ENCODE data around the gene OBSL1. TPM values are rescaled to one million over a fixed set of nuclear protein-coding genes. Genes with fewer than 3 reads are reported as not detected.

The OBSL1 gene
- total RNA-seq, 6 donors from 2014 or later, result 38.2 to 303 (median 67.4) TPM

DNA sequence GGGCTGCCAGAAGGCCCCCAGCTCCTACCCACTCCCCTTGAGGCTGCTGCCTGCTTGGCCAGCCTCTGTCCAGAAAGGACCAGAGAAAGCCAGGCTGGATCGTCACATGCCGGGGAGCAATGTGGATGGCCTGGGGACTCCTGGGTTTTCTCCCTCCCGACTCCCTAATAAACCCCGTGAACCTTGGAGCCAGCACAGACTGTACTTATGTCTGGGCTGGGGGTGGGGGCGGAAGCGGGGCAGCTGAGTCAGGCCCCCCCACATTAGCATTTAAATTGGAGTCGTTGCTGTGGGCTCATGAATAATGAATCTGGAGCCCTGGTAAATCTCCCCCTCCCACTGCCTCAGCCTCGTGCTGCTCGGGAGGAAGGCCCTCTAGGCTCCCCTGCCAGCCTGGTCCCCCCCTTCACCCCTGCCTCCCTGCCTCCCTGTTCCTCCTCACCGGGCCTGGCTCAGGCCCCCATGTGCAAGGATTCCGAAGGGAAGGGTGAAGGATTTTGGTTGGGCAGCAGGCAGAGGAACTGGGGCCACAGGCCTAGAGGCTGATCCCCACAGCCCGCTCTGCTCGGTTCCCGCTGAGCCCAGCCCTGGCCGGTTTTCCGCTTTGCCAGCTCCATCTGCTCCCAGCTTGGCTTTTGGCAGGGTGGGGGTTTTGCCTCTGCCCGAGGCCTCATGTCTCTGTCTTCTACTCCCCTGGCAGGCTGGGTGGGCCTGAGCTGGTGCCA is 64.4 kb downstream of the OBSL1 start:
- DNase-seq (peak in 1 of 2 donors; percentile 63), ATAC-seq (ENCODE audit: low FRiP score in 2 of 2) (no peak)
- TF ChIP-seq, protein P1, sequence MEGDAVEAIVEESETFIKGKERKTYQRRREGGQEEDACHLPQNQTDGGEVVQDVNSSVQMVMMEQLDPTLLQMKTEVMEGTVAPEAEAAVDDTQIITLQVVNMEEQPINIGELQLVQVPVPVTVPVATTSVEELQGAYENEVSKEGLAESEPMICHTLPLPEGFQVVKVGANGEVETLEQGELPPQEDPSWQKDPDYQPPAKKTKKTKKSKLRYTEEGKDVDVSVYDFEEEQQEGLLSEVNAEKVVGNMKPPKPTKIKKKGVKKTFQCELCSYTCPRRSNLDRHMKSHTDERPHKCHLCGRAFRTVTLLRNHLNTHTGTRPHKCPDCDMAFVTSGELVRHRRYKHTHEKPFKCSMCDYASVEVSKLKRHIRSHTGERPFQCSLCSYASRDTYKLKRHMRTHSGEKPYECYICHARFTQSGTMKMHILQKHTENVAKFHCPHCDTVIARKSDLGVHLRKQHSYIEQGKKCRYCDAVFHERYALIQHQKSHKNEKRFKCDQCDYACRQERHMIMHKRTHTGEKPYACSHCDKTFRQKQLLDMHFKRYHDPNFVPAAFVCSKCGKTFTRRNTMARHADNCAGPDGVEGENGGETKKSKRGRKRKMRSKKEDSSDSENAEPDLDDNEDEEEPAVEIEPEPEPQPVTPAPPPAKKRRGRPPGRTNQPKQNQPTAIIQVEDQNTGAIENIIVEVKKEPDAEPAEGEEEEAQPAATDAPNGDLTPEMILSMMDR (IDR thresholded peaks at IDR 0.05), result no peak
- TF ChIP-seq EP300 (IDR thresholded peaks at IDR 0.05) (no peak), POLR2AphosphoS5 (IDR thresholded peaks at IDR 0.05) (no peak), POLR2A (IDR thresholded peaks at IDR 0.05) (no peak)
- peaks cover 15 to 25% (median 16%) of the 10 kb centered on the region in 4 donors for H3K4me1 ChIP-seq
- peaks cover 13 to 49% (median 40%) of the 10 kb centered on the region in 4 donors for H3K36me3 ChIP-seq
- H3K27ac ChIP-seq, result no peak overlapping the region
- no peaks in the 10 kb centered on the region for H3K9me3 ChIP-seq
- H3K4me3 ChIP-seq, result no peak overlapping the region
- peaks cover 0 to 32% (median 9%) of the 10 kb centered on the region in 4 donors for H3K27me3 ChIP-seq
- 67 to 91% methylated on average over 1 to 17 of the region's 17 CpGs for WGBS, 2 donors

DNA sequence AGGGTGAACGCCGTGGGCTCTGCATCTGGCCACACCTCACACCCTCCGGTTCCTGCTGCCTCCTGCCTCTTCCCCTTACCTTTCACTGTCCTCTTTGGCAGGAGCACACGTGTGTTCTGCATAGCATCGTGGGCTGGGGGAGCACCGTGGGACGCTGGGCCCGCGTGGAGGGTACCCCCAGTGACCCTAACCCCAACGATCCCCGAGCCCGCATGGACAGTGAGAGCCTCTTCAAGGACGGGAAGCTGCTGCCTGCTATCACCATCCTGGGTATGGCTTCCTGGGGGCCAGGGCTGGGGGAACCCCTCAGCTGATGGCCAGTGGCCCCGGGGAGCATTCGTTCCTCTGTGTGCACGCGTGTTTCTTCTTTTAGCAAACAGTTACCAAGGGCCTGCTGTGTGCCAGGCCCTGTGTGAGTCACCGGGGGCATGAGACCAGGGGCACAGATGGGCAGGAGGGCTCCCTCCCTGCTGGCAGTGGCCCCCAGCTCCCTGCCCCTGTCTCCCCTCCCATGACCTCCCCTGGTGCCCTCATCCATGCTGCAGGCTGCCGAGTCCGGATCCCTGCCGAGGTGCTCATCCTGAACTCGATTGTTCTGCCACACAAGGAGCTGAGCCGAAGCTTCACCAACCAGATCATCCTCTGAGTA is 65.1 kb downstream of the OBSL1 start:
- DNase-seq, result peak in 1 of 2 donors; percentile 65
- no peak for ATAC-seq (ENCODE audit: low FRiP score in 2 of 2)
- H3K36me3 ChIP-seq, result peaks cover 13 to 53% (median 42%) of the 10 kb centered on the region in 4 donors
- H3K27ac ChIP-seq, result no peak overlapping the region
- WGBS, 2 donors, result 73 to 91% methylated on average over 8 to 23 of the region's 23 CpGs
- peaks cover 0 to 25% (median 5%) of the 10 kb centered on the region in 4 donors for H3K27me3 ChIP-seq
- no peak overlapping the region for H3K4me3 ChIP-seq
- TF ChIP-seq EP300 (IDR thresholded peaks at IDR 0.05), result no peak
- H3K9me3 ChIP-seq, result no peaks in the 10 kb centered on the region
- peaks cover 15 to 25% (median 16%) of the 10 kb centered on the region in 4 donors for H3K4me1 ChIP-seq

DNA sequence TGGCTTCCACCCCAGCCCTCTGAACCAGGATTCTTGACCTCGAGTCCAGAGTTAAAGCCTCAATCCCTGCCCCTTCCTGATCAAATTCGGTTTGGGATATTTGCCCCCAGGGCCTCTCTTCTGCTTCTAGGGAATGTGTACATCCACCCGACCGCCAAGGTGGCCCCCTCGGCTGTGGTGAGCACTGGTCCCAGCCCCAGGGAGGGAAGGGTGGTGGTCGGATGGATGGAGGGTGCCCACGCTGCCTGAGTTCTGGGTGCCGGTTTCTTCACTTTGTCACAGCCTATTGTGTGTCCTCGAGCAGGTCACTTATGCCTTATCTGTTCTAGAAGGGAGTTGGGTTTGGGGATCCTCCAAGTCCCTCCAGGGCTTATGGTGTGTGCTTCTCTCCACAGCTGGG is 65.8 kb downstream of the OBSL1 start:
- H3K9me3 ChIP-seq, result no peaks in the 10 kb centered on the region
- ATAC-seq (ENCODE audit: low FRiP score in 2 of 2) (no peak), DNase-seq (no peak)
- H3K36me3 ChIP-seq, result peaks cover 13 to 53% (median 42%) of the 10 kb centered on the region in 4 donors
- no peak overlapping the region for H3K4me3 ChIP-seq
- H3K4me1 ChIP-seq, result peaks cover 15 to 22% (median 16%) of the 10 kb centered on the region in 4 donors
- TF ChIP-seq POLR2A (IDR thresholded peaks at IDR 0.05), result no peak
- H3K27ac ChIP-seq, result no peak overlapping the region
- peaks cover 0 to 18% (median 2%) of the 10 kb centered on the region in 4 donors for H3K27me3 ChIP-seq
- 88 to 91% methylated on average over 9 of the region's 9 CpGs for WGBS, 2 donors

DNA sequence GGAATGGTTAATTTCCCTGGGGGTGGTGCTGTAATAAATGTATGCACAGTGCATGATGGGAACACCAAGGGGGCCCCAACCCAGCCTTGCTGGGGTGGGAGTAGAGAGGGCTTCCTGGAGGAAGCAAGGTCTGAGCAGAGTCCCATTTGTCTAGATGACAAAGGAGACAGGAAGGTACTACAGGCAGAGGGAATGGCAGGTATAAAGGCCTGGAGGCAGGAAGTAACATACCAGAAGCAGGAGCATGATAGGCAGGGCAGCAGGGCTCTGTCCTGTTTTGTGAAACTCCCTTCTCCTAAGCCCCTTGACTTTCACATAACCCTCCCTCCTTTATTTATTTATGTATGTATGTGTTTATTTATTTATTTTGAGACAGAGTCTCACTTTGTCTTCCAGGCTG is 68.7 kb downstream of the OBSL1 start:
- ATAC-seq (ENCODE audit: low FRiP score in 2 of 2) (no peak), DNase-seq (no peak)
- TF ChIP-seq POLR2AphosphoS5 (IDR thresholded peaks at IDR 0.05) (no peak), EP300 (IDR thresholded peaks at IDR 0.05) (no peak), POLR2A (IDR thresholded peaks at IDR 0.05) (no peak)
- TF ChIP-seq, protein P1 (IDR thresholded peaks at IDR 0.05), result no peak
- H3K4me3 ChIP-seq, result no peak overlapping the region
- H3K4me1 ChIP-seq, result peaks cover 11 to 18% (median 15%) of the 10 kb centered on the region in 4 donors
- no peak overlapping the region for H3K27ac ChIP-seq
- H3K27me3 ChIP-seq, result no peaks in the 10 kb centered on the region
- peaks cover 13 to 53% (median 42%) of the 10 kb centered on the region in 4 donors for H3K36me3 ChIP-seq
- H3K9me3 ChIP-seq, result no peaks in the 10 kb centered on the region

DNA sequence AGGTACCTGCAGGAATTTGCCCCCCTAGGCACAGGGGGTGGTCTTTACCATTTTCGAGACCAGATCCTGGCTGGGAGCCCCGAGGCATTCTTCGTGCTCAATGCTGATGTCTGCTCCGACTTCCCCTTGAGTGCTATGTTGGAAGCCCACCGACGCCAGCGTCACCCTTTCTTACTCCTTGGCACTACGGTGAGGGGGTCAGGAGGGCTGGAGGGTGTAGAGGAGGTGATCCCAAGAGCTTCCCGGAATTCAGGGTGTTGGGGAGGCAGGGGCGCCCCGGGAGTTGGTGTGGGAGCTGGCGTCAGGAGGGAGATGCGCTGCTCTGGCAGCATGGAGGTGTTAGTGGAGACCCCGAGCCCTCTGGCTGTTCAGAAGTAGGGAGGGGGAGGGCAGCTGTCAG is 69.5 kb downstream of the OBSL1 start:
- no peak overlapping the region for H3K4me3 ChIP-seq
- H3K4me1 ChIP-seq, result peaks cover 18 to 26% (median 23%) of the 10 kb centered on the region in 4 donors
- no peaks in the 10 kb centered on the region for H3K9me3 ChIP-seq
- peaks cover 0 to 5% (median 3%) of the 10 kb centered on the region in 4 donors for H3K27me3 ChIP-seq
- peaks cover 13 to 50% (median 40%) of the 10 kb centered on the region in 4 donors for H3K36me3 ChIP-seq
- no peak overlapping the region for H3K27ac ChIP-seq
- DNase-seq (no peak), ATAC-seq (ENCODE audit: low FRiP score in 2 of 2) (no peak)
- TF ChIP-seq POLR2A (IDR thresholded peaks at IDR 0.05), result no peak
- no peak for TF ChIP-seq EP300 (IDR thresholded peaks at IDR 0.05)
- TF ChIP-seq POLR2AphosphoS5 (IDR thresholded peaks at IDR 0.05), result no peak
- 92 to 95% methylated on average over 14 of the region's 14 CpGs for WGBS, 2 donors

Small RNA genes within 50 kb of the gene (small RNA-seq; reads per million reads assigned to genes)
- gene MIR3132 (0 reads per million in 4 donors), gene RN7SKP213 (0 to 0.14 (median 0.05) reads per million in 4 donors)

Other genes with a start within 250 kb of the OBSL1 start
- not detected for gene RESP18, start 238.8 kb downstream of the OBSL1 start, total RNA-seq
- 100 to 1,000 TPM in 1 of 6 donors, 10 to 100 TPM in 5; 31.9 to 141 (median 75.1) TPM for gene DNPEP, start 183.6 kb downstream of the OBSL1 start, total RNA-seq
- gene DES, start 153.2 kb downstream of the OBSL1 start, total RNA-seq, result 100 to 1,000 TPM in 2 of 6 donors, 10 to 100 TPM in 4; 39.7 to 299 (median 70.8) TPM
- 1 to 10 TPM; 2.3 to 8.9 (median 4.9) TPM for gene SPEG, start 136.7 kb downstream of the OBSL1 start, total RNA-seq
- gene GMPPA, start 72.6 kb downstream of the OBSL1 start, total RNA-seq, result 10 to 100 TPM; 20.8 to 38.5 (median 24.9) TPM
- gene ASIC4, start 57.1 kb downstream of the OBSL1 start, total RNA-seq, result under 1 TPM in 3 of 6 donors, not detected in 3; 0.20 to 0.34 (median 0.29) TPM
- gene CHPF, start 27.7 kb downstream of the OBSL1 start, total RNA-seq, result 100 to 1,000 TPM in 2 of 6 donors, 10 to 100 TPM in 4; 41.9 to 125 (median 60.2) TPM
- gene TMEM198, start 27.5 kb downstream of the OBSL1 start, total RNA-seq, result 10 to 100 TPM in 1 of 6 donors, 1 to 10 TPM in 5; 1.9 to 12.6 (median 4.2) TPM
- 1 to 10 TPM in 1 of 6 donors, under 1 TPM in 2, not detected in 3; 0.24 to 7.3 (median 0.43) TPM for gene INHA, start 771 bp upstream of the OBSL1 start, total RNA-seq
- 10 to 100 TPM; 16.0 to 77.5 (median 35.6) TPM for gene STK11IP, start 26.3 kb upstream of the OBSL1 start, total RNA-seq
- gene SLC4A3, start 56.1 kb upstream of the OBSL1 start, total RNA-seq, result 10 to 100 TPM in 1 of 6 donors, 1 to 10 TPM in 3, under 1 TPM in 2; 0.30 to 14.7 (median 2.1) TPM

All from upper lobe of left lung (tissue), 6 donors.